GM12865 (cell line): ENCODE data around the gene OSER1.

Experiments
- DNase-seq: peaks from one replicate; pipeline ENCODE4 v3.0.0; 2010; ENCODE audit warnings: low read depth
- H3K4me3 ChIP-seq: 2 replicates; pipeline ENCODE4 v1.5.1; 2011; ENCODE audit warnings: mild to moderate bottlenecking, low read depth, low read length, control low read depth
- CTCF ChIP-seq: IDR thresholded peaks from 2 replicates; pipeline ENCODE4 v1.5.1; 2011; ENCODE audit warnings: low read length, control low read depth, low read depth, inconsistent platforms; ENCODE audit not compliant: insufficient read depth; ENCODE audit errors: missing control alignments

The OSER1 gene

GRCh38 chr20:44180814-44181213, 29.8 kb downstream of the OSER1 start:
- H3K4me3 ChIP-seq, result no peak overlapping the region
- no peak for DNase-seq
- no peak for TF ChIP-seq CTCF

DNA sequence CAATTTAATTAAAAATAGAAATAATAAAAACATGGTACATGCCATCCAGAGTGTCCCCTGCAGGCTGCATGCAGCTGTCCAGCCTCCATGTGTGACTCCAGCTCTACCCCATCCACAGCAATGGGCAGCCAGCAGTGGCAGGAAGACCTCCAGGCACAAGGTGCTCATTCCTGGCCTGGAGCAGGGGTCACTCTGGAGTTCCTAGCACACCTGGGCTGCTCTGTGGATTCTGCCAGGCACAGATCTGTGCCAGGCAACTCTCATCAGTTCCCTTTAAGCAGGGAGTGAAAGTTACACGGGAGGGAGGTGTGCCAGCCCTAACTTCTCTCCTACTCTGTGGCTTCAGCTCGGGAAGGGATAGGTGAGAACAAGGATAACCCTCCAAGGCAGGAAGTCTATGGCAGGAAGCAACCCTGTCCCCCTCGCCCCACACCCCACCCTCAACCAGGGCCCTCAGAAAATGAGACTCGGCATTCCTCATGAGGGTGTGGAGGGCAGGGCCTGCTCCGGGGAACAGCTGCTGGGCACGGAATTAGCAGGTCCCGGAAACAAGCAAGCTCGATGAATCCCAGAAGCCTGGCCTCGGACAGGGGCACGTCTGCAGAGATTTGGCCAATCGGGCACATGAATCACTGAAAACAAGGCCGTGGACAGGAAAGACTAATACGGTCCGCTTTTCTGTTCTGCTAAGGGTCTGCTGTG, 33.6 kb downstream of the OSER1 start:
- DNase-seq, result no peak
- no peak overlapping the region for H3K4me3 ChIP-seq
- TF ChIP-seq CTCF, result no peak

- no peak overlapping the region for H3K4me3 ChIP-seq
- no peak for DNase-seq
- TF ChIP-seq CTCF, result no peak
Measured at GRCh38 chr20:44174996-44175765, 35.4 kb downstream of the OSER1 start.

DNA sequence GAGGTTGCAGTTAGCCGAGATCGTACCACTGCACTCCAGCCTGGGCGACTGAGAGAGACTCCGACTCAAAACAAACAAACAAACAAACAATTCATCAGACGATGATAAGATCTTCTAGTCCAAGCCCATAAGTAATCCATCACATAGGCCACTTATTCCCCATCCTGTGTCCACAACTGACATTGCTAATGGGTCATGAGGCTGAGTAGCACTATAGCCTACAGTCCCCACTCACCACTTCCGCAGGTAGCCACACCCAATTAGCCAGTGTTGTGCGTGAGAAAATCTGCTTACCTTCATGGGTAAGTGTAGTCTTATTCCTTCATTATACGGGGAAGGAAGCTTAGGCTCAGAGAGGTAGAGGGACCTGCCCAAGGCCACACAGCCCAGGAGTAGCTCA, 36.7 kb downstream of the OSER1 start:
- H3K4me3 ChIP-seq, result no peak overlapping the region
- DNase-seq, result no peak
- no peak for TF ChIP-seq CTCF

GRCh38 chr20:44173116-44173515, 37.5 kb downstream of the OSER1 start:
- DNase-seq, result no peak
- no peak for TF ChIP-seq CTCF
- H3K4me3 ChIP-seq, result no peak overlapping the region

- TF ChIP-seq CTCF, result no peak
- DNase-seq, result no peak
- H3K4me3 ChIP-seq, result no peak overlapping the region
Measured at GRCh38 chr20:44172572-44172950, 38.0 kb downstream of the OSER1 start.
